ENCODE measurements around the gene PRKAG3.
A peak's percentile ranks its signal among the peaks of the same experiment; 100 is the strongest.

PRKAG3 gene

DNA sequence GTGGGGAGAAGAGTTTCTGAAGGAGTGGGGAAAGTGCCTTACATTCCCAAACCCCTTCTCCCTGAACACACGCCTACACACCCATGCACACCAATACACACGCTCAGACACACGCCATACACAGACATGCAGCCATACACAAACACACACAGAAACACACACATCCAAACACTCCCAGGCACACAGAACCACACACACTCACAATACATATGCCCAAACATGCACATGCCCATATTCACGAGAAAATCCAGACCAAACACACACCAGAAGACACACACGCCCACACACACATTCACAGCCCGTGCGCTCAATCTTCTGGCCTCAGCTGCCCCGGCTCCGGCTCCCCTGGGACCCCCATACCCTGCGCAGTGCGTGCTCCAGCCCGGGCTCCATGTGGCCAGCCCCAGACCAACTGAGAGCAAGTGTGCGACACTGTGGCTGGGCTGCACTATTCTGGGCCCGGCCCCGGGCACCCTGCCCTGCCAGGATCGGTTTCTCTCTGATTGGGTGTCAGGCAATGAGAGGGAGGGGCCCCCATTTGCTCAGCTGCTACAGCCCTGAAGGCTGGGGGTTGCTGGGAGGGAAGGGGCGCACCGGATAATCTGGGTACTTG is at the start of gene PRKAG3:
PRKAG3 (minus strand) TSS at position 426 of the 613 bp plus-strand sequence.
- no peaks in the 10 kb centered on the region for H3K36me3 ChIP-seq
- H3K9me3 ChIP-seq (replicated peaks in 1 of 11) = no peaks in the 10 kb centered on the region
- H3K4me2 ChIP-seq = peak within 1 kb of the TSS in 1 of 11 experiments; percentile 23; a peak in 1 of 22 replicates
- H3K9ac ChIP-seq = no peak within 1 kb of the TSS
- TF ChIP-seq Cebpa-rat (IDR thresholded peaks at IDR 0.05) = no peak
- peaks cover 0 to 10% (median 0%) of the 10 kb centered on the region in 11 experiments; a peak in 2 of 22 replicates for H4K20me1 ChIP-seq
- no peak within 1 kb of the TSS for H3K27ac ChIP-seq
- H3K4me1 ChIP-seq = peaks cover 0 to 9% (median 0%) of the 10 kb centered on the region in 10 experiments; a peak in 4 of 20 replicates
- H3K4me3 ChIP-seq = no peak within 1 kb of the TSS
- peaks cover 0 to 7% (median 0%) of the 10 kb centered on the region in 11 experiments; a peak in 2 of 22 replicates for H3K27me3 ChIP-seq

GRCh38 chr2:218880859-218881594 is 49.4 kb upstream of the PRKAG3 start:
- H3K27ac ChIP-seq = no peak overlapping the region
- TF ChIP-seq Cebpa-rat (IDR thresholded peaks at IDR 0.05) = no peak
- peak overlapping the region in 3 of 11 experiments; percentile 37 to 51 (median 37); a peak in 4 of 22 replicates for H3K9ac ChIP-seq
- no peaks in the 10 kb centered on the region for H3K36me3 ChIP-seq
- H3K27me3 ChIP-seq = peaks cover 77 to 95% (median 83%) of the 10 kb centered on the region in 11 experiments
- peaks cover 0 to 80% (median 52%) of the 10 kb centered on the region in 11 experiments; a peak in 17 of 22 replicates for H4K20me1 ChIP-seq
- no peaks in the 10 kb centered on the region for H3K9me3 ChIP-seq (replicated peaks in 1 of 11)
- H3K4me1 ChIP-seq = peaks cover 24 to 88% (median 77%) of the 10 kb centered on the region in 10 experiments
- H3K4me3 ChIP-seq = peak overlapping the region; percentile 33 to 62 (median 48); a peak in 18 of 20 replicates
- H3K4me2 ChIP-seq = peak overlapping the region; percentile 75 to 95 (median 87)

GRCh38 chr2:218880102-218880858 is 48.7 kb upstream of the PRKAG3 start, which contains the start of gene WNT10A:
TSS of gene WNT10A (plus strand) at chr2:218880852. CDS start at chr2:218880996, 144 bp downstream.
- Histone ChIP-seq H3K36me3 (no peaks in the 10 kb centered on the region), H3K9me3 (replicated peaks in 1 of 11) (no peaks in the 10 kb centered on the region), H3K4me2 (peak within 1 kb of the TSS; percentile 75 to 95 (median 87)), H3K4me1 (peaks cover 24 to 81% (median 69%) of the 10 kb centered on the region in 10 experiments), H3K9ac (peak within 1 kb of the TSS in 5 of 11 experiments; percentile 15 to 53 (median 37); a peak in 7 of 22 replicates), H3K4me3 (peak within 1 kb of the TSS; percentile 33 to 62 (median 48)), H3K27ac (no peak within 1 kb of the TSS), H3K27me3 (peaks cover 83 to 95% (median 88%) of the 10 kb centered on the region in 11 experiments), H4K20me1 (peaks cover 0 to 82% (median 56%) of the 10 kb centered on the region in 11 experiments; a peak in 17 of 22 replicates)
- TF ChIP-seq Cebpa-rat (IDR thresholded peaks at IDR 0.05) = no peak

- peak overlapping the region; percentile 75 to 95 (median 87) for H3K4me2 ChIP-seq
- no peaks in the 10 kb centered on the region for H3K36me3 ChIP-seq
- peaks cover 0 to 77% (median 56%) of the 10 kb centered on the region in 11 experiments; a peak in 17 of 22 replicates for H4K20me1 ChIP-seq
- no peak overlapping the region for H3K27ac ChIP-seq
- H3K9ac ChIP-seq = peak overlapping the region in 2 of 11 experiments; percentile 37; a peak in 2 of 22 replicates
- no peaks in the 10 kb centered on the region for H3K9me3 ChIP-seq (replicated peaks in 1 of 11)
- H3K4me3 ChIP-seq = peak overlapping the region; percentile 33 to 62 (median 48); a peak in 19 of 20 replicates
- TF ChIP-seq Cebpa-rat (IDR thresholded peaks at IDR 0.05) = no peak
- H3K4me1 ChIP-seq = peaks cover 24 to 75% (median 65%) of the 10 kb centered on the region in 10 experiments
- peaks cover 83 to 95% (median 88%) of the 10 kb centered on the region in 11 experiments for H3K27me3 ChIP-seq
Measured at GRCh38 chr2:218879776-218880101, 48.1 kb upstream of the PRKAG3 start.

DNA sequence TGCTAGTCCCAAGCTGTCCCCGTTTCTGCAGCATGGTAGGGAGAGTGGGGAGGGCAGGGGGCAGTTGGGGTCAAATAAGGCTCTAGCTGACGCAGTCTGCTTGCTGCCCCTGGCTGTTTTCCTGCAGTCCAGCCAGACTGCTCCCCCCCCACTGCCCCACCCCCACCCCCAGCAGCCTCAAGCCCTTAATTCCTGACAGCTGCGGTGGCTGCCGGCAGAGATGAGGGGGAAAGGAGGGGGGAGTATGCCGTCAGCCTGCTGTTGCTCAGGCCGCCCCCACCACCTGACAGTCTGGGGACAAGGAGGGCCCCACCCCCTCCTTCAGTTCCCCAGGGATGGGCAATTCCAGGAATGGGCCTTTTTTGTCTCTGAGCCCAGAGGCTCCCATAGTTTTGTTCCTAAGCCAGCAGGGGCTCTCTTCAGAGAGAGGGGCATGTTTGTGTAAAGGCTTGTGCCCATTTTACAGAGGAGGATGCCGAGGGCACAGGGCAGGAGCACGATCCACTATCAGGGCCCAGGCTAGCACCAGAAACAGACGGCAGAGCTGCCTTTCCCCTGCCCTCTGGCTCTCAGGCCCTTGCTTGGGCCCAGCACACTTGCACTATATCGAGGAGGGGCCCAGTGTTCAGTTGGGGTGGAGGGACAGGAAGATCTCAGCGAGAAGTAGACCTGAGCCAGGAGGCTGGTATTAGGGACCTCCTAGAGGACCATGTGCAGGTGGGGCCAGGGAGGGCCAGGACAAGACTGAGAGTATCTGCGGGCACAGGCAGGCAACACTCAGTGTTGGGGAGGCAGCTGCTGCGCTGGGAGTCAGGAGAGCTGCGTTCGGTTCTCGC is 47.5 kb upstream of the PRKAG3 start:
- no peak overlapping the region for H3K27ac ChIP-seq
- peaks cover 0 to 71% (median 59%) of the 10 kb centered on the region in 11 experiments; a peak in 17 of 22 replicates for H4K20me1 ChIP-seq
- peak overlapping the region in 1 of 10 experiments; percentile 62; a peak in 1 of 20 replicates for H3K4me3 ChIP-seq
- TF ChIP-seq Cebpa-rat (IDR thresholded peaks at IDR 0.05) = no peak
- no peaks in the 10 kb centered on the region for H3K9me3 ChIP-seq (replicated peaks in 1 of 11)
- H3K4me1 ChIP-seq = peaks cover 24 to 69% (median 62%) of the 10 kb centered on the region in 10 experiments
- peak overlapping the region; percentile 75 to 95 (median 87); a peak in 16 of 22 replicates for H3K4me2 ChIP-seq
- H3K9ac ChIP-seq = no peak overlapping the region
- H3K27me3 ChIP-seq = peaks cover 83 to 95% (median 88%) of the 10 kb centered on the region in 11 experiments
- H3K36me3 ChIP-seq = no peaks in the 10 kb centered on the region

DNA sequence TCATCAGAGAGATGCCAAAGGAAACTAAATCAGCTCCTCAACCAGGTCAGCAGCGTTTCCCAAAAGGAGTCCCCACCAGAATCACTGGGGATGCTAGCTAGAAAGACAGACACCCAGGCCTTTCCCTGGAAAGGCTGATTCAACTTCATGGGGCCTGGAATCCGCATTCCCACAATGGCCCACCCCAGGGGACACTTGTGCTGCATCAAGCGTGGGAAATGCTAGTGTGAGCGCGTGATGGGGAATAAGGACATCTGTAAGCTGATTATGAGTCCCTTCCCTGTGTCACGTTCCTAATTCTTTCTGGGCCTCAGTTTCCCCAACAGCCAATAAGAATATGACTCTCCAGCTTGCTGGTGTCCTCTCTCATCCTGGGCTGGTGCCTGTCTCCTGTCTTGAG is 46.9 kb upstream of the PRKAG3 start:
- peaks cover 24 to 65% (median 58%) of the 10 kb centered on the region in 10 experiments for H3K4me1 ChIP-seq

DNA sequence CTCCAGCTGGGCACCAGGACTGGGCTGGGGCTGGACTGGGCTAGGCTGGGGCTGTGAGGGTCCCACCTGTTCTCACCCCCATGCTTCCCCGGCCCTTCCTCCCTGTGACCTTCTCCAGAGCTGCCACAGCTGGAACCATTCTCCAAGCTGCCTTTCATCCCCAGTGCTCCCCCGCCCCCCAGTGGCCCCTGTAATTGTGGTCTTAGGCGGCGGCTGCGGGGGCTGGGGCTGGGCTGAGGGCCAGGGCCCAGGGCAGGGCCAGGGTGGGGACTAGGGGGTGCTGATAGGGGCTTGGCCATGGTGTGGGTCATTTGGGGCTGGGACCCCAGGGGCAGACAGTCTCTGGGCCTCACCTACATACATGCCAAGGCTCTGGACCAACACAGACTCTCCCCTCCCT is 46.3 kb upstream of the PRKAG3 start:
- no peak overlapping the region for H3K9ac ChIP-seq
- H3K4me3 ChIP-seq = no peak overlapping the region
- H3K27ac ChIP-seq = no peak overlapping the region
- H3K27me3 ChIP-seq = peaks cover 86 to 98% (median 90%) of the 10 kb centered on the region in 11 experiments
- peaks cover 0 to 77% (median 59%) of the 10 kb centered on the region in 11 experiments; a peak in 17 of 22 replicates for H4K20me1 ChIP-seq
- H3K4me2 ChIP-seq = peak overlapping the region; percentile 1 to 72 (median 62); a peak in 17 of 22 replicates
- no peaks in the 10 kb centered on the region for H3K9me3 ChIP-seq (replicated peaks in 1 of 11)
- no peaks in the 10 kb centered on the region for H3K36me3 ChIP-seq
- peaks cover 23 to 61% (median 54%) of the 10 kb centered on the region in 10 experiments for H3K4me1 ChIP-seq
- TF ChIP-seq Cebpa-rat (IDR thresholded peaks at IDR 0.05) = no peak

More for the DNA sequence above, 46.9 kb upstream of the PRKAG3 start:
- Histone ChIP-seq H4K20me1 (peaks cover 0 to 75% (median 58%) of the 10 kb centered on the region in 11 experiments; a peak in 17 of 22 replicates), H3K27ac (no peak overlapping the region), H3K4me2 (peak overlapping the region in 7 of 11 experiments; percentile 30 to 72 (median 64); a peak in 11 of 22 replicates), H3K36me3 (no peaks in the 10 kb centered on the region), H3K27me3 (peaks cover 84 to 96% (median 88%) of the 10 kb centered on the region in 11 experiments), H3K9me3 (replicated peaks in 1 of 11) (no peaks in the 10 kb centered on the region), H3K4me3 (no peak overlapping the region), H3K9ac (no peak overlapping the region)
- no peak for TF ChIP-seq Cebpa-rat (IDR thresholded peaks at IDR 0.05)

Measured in BLaER1 treated with 17β-estradiol and CSF1 and Interleukin-3, amounts not matched to agents 10 nM and 100 nM (cell line).